H7 (cell line): ENCODE results near the gene PATJ. TPM values are rescaled to one million over a fixed set of nuclear protein-coding genes. Genes with fewer than 3 reads are reported as not detected.

Source experiments
- DNase-seq: peaks from one replicate; pipeline ENCODE4 v3.0.0; 2012
- H3K27me3 ChIP-seq: 2 replicates; pipeline ENCODE4 v1.6.0; 2011; ENCODE audit warnings: mild to moderate bottlenecking, low read length; ENCODE audit not compliant: control insufficient read depth, insufficient read depth
- H3K36me3 ChIP-seq: replicated peaks from 2 replicates; pipeline ENCODE4 v1.5.1; 2011; ENCODE audit warnings: low read length; ENCODE audit not compliant: control insufficient read depth, insufficient read depth
- H3K4me3 ChIP-seq: 2 replicates; pipeline ENCODE4 v1.5.1; 2011; ENCODE audit warnings: low read depth, mild to moderate bottlenecking, control low read depth, low read length, moderate library complexity; ENCODE audit not compliant: insufficient read depth
- total RNA-seq: library from RNA; depleted of rRNA; stranded (reverse); fragments of >200 nt; shearing (Covaris generic); gene quantifications from 2 replicates; pipeline ENCODE4 v1.2.3, GENCODE V29; 2014

PATJ gene
- total RNA-seq, 1 experiment from 2014 or later: 15.8 TPM

DNA sequence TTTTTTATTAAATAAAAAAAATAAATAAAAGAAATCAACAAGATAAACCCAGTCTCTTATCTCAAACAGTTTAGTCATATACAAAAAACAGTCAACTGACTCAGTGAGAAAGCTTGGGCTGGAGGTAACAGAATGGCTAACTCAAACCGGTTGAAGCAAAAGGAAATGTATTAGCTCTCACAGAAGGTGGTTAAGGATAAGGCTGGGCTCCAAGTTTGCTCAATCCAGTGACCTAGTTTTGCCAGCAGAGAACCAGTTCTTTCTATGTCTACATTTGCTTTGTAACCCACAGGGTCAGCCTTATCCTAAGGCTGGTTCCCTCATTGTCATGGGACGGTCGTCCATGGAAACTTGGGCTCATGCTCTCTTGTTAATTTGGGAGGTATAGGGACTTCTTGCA, 307.9 kb downstream of the PATJ start:
- Histone ChIP-seq H3K4me3 (no peak overlapping the region), H3K27me3 (no peaks in the 10 kb centered on the region), H3K36me3 (no peaks in the 10 kb centered on the region)
- no peak for DNase-seq

DNA sequence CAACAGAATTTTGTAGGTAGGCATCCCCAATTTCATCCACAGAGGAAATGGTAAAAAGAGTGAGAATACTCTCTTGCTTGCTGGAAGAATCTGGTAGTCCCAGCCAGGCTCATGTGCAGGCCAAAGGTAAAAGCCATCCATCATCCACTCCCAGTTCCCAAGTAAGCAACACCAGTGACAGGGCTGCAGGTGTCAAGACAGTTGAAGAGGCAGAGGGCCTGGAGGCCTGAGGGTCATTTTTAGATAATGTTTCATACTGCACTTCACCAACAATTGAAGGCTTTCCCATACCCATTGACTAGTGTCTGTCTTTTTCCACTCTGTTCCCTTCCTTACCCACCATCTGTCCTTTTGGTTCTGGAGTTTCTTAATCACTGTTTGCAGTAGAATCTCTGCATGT, 310.7 kb downstream of the PATJ start:
- no peak for DNase-seq
- H3K36me3 ChIP-seq: no peaks in the 10 kb centered on the region
- H3K4me3 ChIP-seq: no peak overlapping the region
- H3K27me3 ChIP-seq: no peaks in the 10 kb centered on the region

DNA sequence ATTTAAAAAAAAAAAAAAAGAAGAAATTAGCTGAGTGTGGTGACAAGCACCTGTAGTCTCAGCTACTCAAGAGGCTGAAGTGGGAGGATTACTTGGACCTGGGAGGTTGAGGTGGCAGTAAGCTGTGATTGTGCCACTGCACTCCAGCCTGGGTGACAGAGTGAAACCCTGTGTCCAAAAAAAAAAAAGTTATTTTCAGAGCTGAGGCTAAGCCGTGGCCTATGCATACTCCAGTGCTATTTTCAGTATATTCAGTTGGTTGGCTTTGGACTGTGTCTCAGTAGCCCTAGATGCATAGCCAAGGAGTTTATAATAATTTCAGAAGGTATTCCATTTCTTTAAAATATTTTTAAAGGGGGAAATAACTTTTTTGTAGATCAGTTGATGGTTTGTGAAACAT, 311.9 kb downstream of the PATJ start:
- DNase-seq: no peak
- H3K36me3 ChIP-seq: no peaks in the 10 kb centered on the region
- no peak overlapping the region for H3K4me3 ChIP-seq
- H3K27me3 ChIP-seq: no peaks in the 10 kb centered on the region

DNA sequence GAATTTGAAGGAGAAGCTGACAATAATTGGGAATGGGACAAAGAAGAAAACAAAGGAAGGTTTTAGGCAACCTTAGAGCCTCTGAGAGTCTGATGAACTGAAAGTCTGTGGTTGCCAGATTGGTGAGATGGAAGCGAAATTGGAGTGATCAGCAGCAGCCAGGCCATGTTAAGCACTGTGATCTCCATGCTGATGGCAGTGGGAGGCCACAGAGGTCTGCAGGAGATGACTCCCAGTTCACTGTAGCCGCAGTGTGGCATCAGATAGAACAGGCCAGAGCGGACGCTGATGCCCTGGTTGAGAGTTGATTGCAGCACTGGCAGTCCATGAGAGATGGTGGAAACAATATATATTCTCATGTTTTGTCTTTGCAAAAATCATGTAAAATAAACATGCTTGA, 314.9 kb downstream of the PATJ start:
- no peaks in the 10 kb centered on the region for H3K36me3 ChIP-seq
- no peaks in the 10 kb centered on the region for H3K27me3 ChIP-seq
- H3K4me3 ChIP-seq: no peak overlapping the region
- DNase-seq: no peak

DNA sequence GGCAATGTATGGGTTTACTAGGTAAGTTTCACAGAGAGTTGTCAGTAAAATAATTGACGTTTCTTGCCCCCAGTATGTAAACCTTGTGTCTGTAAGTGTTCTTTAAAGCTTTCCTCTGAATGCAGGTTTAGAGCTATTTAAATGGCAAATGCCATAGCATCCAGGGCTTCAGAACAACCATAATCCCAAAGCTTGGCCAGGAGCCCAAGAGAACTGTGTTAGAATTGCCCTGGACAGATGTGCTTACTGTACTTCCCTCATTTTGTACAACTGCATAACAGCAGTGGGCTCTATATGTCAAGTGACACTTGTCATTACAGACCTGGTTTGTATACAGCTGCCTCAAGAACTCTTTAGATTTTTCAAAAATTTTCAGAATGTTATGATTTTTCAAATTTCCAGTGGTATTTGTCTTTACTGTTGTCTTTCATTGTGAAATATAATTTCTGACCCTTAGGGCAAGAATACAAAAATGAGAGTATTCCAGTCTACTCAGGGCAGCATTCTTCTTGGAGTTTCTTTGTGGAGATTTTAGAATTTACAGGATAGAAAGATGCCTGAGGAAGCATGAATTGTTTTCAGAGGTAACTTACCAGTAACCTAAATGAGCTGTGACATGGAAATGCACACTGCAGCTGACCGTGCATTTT, 315.5 kb downstream of the PATJ start:
- Histone ChIP-seq H3K27me3 (no peaks in the 10 kb centered on the region), H3K36me3 (no peaks in the 10 kb centered on the region), H3K4me3 (no peak overlapping the region)
- DNase-seq: no peak

DNA sequence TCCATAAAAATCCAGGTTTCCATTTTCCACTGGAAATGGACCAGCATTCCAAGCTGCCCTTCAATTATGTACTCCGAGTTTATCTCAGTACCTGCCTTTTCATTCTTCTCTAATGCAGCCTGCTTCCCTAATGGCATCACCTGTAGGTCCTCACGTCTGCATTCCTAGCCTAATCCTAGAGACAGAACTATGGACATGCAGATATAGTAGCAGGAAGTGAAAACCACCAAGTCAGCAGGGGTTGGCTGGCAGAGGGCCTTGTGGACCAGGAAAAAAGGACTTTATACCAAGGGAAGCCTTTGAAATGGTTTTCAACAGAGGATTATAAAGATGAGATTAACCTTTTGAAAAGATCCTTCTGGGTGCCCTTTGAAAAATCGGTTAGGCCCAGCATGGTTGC, 316.7 kb downstream of the PATJ start:
- peak; percentile 53 for DNase-seq
- Histone ChIP-seq H3K27me3 (no peaks in the 10 kb centered on the region), H3K36me3 (no peaks in the 10 kb centered on the region), H3K4me3 (no peak overlapping the region)

DNA sequence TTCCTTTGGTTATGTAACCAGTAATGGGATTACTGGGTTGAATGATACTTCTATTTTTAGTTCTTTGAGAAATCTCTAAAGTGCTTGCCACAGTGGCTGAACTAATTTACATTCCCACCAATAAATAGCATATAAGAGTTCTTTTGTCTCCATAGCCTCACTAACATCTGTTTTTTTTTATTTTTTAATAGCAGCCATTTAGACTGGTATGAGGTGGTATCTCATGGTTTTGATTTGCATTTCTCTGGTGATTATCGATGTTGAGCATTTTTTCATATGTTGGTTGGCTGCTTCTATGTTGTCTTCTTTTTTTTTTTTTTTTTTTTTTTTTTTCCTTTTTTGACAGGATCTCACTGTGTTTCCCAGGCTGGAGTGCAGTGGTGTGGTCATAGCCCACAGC, 319.8 kb downstream of the PATJ start:
- no peaks in the 10 kb centered on the region for H3K36me3 ChIP-seq
- no peak for DNase-seq
- no peaks in the 10 kb centered on the region for H3K27me3 ChIP-seq
- H3K4me3 ChIP-seq: no peak overlapping the region

DNA sequence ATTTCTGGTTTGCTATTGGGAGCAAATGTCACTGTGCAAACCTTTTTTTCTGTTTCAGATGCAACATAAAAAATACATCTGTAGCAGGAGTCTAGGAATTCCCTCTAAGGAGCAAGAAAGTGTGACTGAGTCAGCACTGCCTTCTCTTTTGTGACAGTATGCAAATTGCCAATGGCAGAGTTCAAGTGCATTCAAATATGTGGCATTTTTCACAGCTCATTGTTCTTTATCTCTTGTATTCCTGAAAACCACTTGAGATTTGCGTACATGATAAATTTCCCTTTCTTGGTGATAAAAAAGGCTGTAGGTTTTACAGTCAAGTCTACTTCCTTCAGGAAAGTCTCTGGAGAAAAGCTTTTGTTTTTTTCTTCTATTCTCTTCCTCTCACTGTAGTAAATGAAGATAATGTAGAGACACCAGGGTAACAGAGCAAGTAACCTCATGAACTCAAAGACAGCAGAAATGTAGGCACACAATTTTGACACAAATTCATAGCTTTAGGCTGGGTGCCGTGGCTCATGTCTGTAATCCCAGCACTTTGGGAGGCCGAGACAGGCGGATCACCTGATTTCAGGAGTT, 322.6 kb downstream of the PATJ start:
- H3K36me3 ChIP-seq: no peaks in the 10 kb centered on the region
- H3K4me3 ChIP-seq: no peak overlapping the region
- DNase-seq: no peak
- no peaks in the 10 kb centered on the region for H3K27me3 ChIP-seq

DNA sequence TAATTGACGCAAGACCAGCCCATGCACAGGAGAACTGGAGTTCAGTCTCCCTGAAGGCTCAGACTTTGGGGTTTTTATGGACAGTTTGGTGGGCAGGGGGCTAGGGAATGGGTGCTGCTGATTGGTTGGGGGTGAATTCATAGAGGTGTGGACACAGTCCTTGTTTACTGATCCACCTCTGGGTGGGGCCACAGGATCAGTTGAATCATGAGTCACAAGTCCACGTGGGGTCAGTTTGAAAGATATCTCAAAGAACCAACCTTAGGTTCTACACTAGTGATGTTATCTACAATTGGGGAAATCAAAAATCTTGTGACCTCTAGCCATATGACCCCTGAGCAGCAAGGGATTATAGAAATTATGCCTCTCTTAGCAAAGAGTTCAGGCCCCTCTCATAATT, 324.4 kb downstream of the PATJ start:
- H3K27me3 ChIP-seq: no peaks in the 10 kb centered on the region
- no peak overlapping the region for H3K4me3 ChIP-seq
- no peak for DNase-seq
- H3K36me3 ChIP-seq: no peaks in the 10 kb centered on the region

DNA sequence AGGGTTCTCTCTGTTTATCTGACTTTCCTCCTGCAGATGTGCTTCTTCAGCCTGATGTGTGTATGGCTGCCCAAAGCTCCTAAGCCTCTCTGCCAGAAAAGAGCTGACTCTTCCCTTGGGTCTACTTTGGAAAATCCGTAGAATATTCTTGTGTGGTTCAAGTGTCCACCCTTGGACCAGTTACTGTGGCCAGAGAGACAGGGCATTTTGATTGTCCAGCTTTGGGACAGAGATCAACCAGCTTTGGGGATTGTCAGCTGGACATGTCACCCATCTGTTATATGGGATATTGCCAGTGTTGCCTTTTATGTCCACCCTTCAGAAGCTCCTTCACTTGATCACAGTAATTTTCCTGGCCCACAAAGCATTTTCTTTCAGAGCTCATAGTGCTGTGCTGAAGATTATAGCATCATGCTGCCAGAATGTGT, 326.1 kb downstream of the PATJ start:
- no peak overlapping the region for H3K4me3 ChIP-seq
- DNase-seq: no peak
- no peaks in the 10 kb centered on the region for H3K27me3 ChIP-seq
- H3K36me3 ChIP-seq: no peaks in the 10 kb centered on the region

DNA sequence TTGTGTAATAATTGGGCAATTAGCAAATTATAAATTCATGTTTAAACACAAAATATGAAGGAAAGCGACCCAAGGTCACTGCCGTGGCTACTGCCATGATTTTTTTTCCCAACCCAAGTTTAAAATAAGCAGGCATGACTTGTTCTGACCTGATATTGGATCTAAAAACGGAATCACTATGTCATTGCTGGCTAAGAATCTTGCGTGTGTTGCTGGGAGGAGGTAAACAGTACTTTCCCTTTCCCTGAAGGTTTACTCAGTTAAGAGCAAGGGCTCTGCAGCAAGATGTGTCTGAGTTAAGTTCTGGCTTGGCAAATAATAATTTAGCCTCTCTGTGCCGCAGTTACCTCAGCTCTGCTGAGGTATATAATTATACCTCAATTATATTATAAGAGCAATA, 326.7 kb downstream of the PATJ start:
- H3K36me3 ChIP-seq: no peaks in the 10 kb centered on the region
- no peak overlapping the region for H3K4me3 ChIP-seq
- no peaks in the 10 kb centered on the region for H3K27me3 ChIP-seq
- DNase-seq: no peak

DNA sequence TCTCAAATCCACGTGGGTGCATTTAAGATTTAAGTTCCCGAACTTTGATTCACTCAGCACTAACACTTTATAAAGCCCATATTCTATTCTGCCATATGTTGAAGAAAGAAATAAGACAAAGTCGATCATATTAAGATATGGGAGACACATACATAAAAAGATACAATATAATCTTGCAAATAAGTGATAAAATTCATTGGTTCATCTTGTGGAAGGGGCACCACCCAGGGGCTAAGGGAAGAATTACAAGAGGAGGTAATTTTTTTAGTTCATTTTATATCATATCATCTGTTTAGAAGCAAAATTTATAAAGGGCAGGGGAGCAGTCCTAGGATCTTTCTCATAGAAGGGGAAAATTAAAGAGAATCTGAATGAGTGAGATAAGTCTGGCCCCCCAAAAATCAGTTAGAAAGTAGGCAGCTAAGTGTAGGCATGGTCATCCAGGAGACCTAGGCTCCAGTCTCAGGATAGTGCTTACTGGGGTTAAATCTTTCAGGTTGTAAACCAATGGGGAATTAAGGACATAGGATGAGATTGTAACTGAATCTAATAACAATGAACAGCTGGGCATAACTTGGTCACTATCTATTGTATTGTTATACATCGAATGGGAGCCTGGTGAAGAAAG, 328.2 kb downstream of the PATJ start:
- Histone ChIP-seq H3K4me3 (no peak overlapping the region), H3K36me3 (no peaks in the 10 kb centered on the region), H3K27me3 (no peaks in the 10 kb centered on the region)
- no peak for DNase-seq

DNA sequence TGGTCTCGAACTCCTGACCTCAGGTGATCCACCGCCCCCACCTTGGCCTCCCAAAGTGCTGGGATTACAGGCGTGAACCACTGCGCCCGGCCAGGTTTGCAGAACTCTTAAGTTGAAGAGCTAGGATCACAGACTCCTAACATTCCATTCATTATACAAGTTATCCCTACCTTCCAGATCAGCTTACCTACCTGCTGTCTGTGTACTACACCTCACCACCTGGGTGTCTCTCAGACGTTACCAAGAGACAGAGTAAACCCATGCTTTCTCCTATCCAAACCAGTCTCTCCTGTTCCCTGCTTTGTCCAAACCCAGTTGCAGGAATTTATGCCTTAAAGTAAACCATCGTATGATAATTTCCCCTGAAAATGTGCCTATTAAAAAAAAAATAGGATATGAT, 329.4 kb downstream of the PATJ start:
- Histone ChIP-seq H3K4me3 (no peak overlapping the region), H3K36me3 (no peaks in the 10 kb centered on the region), H3K27me3 (no peaks in the 10 kb centered on the region)
- DNase-seq: no peak

DNA sequence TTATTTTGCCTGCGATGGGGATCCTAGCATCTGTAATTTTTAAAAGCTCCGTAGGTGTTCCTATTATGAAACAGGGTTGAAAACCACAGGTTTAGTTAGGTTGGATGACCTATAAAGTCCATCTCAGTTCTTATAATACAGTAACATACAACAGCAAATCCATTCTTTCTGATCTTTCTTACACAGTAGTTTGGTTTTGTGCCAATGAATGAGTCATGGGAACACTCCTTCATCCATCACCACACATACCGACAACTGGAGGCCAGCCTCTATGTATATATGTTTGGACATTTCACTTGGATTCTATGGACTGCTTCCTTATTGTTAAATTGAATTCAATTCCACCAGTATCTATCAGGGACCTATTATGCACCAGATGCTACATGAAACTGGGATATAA, 334.0 kb downstream of the PATJ start:
- DNase-seq: no peak
- Histone ChIP-seq H3K4me3 (no peak overlapping the region), H3K36me3 (no peaks in the 10 kb centered on the region), H3K27me3 (no peaks in the 10 kb centered on the region)

DNA sequence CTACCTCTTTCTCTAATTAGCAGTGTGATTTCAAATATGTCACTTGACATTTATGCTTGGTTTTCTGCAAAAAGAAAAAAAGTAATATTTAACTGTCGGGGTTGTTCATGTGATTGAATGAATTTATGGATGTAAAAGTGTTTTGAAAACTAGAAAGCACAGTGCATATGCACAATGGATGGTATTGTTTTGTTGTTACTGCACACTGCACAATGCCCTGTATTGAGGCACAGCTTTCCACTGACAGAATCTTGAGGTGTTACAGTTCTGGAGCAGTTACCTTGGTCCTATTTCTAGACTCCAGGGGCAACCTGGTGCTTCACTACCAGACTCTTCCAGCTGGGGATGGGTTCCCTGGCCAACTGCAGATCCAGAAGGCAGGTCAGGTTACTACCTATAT, 335.5 kb downstream of the PATJ start:
- no peaks in the 10 kb centered on the region for H3K27me3 ChIP-seq
- DNase-seq: no peak
- no peaks in the 10 kb centered on the region for H3K36me3 ChIP-seq
- H3K4me3 ChIP-seq: no peak overlapping the region
